NCI-H146 treated with DMSO at 0.1 percent for 48 hours (cell line): ENCODE results near the gene SERPINB1.

Source experiments
- DNase-seq: peaks from one replicate; lab custom pipeline; 2025; ENCODE audit not compliant: unreplicated experiment; lab: John Stamatoyannopoulos, UW

The SERPINB1 gene

GRCh38 chr6:2794171-2794730, 47.4 kb downstream of the SERPINB1 start:
- DNase-seq, result no peak

GRCh38 chr6:2793534-2794151, 48.0 kb downstream of the SERPINB1 start:
- no peak for DNase-seq

GRCh38 chr6:2792330-2793110, 49.1 kb downstream of the SERPINB1 start:
- no peak for DNase-seq

GRCh38 chr6:2791450-2791974, 50.2 kb downstream of the SERPINB1 start:
- no peak for DNase-seq

GRCh38 chr6:2790588-2791449, 50.8 kb downstream of the SERPINB1 start:
- peak; percentile 38 for DNase-seq

- no peak for DNase-seq
Measured at GRCh38 chr6:2786269-2786668, 55.4 kb downstream of the SERPINB1 start.

- DNase-seq, result no peak
Measured at GRCh38 chr6:2784930-2785329, 56.7 kb downstream of the SERPINB1 start.

GRCh38 chr6:2784061-2784460, 57.6 kb downstream of the SERPINB1 start:
- DNase-seq, result no peak

- DNase-seq, result no peak
Measured at GRCh38 chr6:2783188-2783963, 58.3 kb downstream of the SERPINB1 start.

- DNase-seq, result no peak
Measured at GRCh38 chr6:2782825-2783187, 58.9 kb downstream of the SERPINB1 start.

- DNase-seq, result no peak
Measured at GRCh38 chr6:2782356-2782708, 59.3 kb downstream of the SERPINB1 start.
